ENCODE results near the gene HGD.

DNA sequence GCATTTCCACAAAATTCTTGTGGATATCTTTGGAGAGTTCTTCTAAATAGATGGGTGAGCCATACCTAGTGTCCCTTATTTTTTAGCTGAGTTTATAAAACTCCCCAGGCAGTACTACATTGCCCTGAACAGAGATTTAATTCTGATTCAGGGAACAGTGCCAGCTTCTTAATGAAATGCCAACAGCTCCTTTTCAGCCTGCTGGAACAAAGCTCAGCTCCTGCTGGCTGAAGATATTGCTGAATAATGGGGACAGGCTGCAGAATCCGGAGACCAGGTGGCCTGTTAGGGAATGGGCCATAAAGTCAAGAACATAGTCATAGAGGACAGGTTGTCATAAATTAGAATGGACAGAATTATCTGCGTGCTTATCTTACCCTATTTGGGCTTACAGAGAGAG is 8.9 kb downstream of the HGD start:
- TF ChIP-seq CTCF (IDR thresholded peaks at IDR 0.05; ENCODE audit: low read depth, low read length) = no peak
- TF ChIP-seq EZH2phosphoT487 (IDR thresholded peaks at IDR 0.05; ENCODE audit: low read depth) = no peak

Data from OCI-LY3 (cell line).